ENCODE results near the gene CNKSR3.
A peak's percentile ranks its signal among the peaks of the same experiment; 100 is the strongest.

The CNKSR3 gene

DNA sequence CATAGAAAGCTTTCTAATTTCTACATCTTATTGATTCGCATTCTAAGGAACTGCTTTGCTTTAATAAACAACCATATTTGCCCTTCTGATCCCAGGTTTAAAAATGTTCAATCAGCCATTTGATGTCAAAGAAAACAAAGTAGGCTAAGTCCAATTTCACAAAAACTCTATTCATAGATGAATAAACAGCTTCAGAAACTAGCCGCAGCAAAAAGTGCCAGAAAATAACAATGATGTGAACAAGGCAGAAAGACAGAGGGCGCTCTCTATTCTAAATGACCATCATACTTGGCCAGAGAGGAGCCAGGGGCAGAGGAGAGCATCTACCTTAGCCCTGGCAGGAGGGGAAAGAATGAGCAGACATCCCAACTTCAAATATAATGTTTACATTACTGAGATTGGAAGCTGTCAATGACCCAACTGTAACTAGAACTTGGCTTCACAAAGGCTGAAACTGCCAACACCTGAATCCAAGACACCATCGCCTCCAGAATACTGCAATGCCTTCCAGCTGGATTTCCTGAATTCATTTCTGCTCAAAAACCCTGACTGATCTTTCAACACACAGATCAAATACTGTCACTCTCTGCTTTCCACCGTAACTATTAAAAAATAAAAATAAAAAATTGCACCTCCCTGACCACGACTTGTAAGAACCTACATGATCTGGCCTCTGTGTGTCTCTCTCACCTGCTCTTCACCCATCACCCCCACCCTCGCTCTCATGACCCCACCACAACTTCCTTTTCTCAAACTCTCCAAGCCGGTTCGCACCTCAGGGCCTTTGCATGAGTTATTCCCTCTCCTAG lies 9.5 kb downstream of the CNKSR3 start:
- DNase-seq, result no peak

GRCh38 chr6:154499855-154500589 lies 10.5 kb downstream of the CNKSR3 start:
- no peak for DNase-seq

DNA sequence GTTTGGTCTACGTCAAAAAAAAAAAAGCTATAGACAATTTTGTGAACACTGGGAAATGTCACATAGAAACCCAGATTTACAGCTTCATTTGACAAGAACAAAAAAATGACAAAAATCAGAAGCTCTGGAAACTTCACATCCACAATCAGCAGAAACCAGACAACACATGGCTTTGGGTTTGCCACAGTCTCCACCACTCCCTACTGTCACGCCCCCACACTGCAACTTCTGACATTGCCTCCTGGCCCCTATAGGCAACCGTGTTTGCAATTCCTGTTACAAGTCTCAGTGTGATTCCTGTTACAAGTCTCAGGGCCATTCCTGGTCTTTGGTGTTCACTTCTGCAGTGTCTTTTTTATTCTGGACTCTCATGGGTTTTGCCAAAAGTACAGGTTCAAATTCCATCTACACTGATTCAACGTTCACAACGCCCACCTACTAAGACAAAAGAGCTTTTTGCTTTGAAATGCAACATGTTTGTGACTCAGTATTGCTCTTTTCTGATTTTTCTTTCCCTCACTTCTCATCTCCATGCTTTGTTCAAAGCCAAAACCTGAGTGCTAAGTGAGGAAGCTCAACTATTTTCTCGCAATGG lies 12.0 kb downstream of the CNKSR3 start:
- DNase-seq, result no peak

DNA sequence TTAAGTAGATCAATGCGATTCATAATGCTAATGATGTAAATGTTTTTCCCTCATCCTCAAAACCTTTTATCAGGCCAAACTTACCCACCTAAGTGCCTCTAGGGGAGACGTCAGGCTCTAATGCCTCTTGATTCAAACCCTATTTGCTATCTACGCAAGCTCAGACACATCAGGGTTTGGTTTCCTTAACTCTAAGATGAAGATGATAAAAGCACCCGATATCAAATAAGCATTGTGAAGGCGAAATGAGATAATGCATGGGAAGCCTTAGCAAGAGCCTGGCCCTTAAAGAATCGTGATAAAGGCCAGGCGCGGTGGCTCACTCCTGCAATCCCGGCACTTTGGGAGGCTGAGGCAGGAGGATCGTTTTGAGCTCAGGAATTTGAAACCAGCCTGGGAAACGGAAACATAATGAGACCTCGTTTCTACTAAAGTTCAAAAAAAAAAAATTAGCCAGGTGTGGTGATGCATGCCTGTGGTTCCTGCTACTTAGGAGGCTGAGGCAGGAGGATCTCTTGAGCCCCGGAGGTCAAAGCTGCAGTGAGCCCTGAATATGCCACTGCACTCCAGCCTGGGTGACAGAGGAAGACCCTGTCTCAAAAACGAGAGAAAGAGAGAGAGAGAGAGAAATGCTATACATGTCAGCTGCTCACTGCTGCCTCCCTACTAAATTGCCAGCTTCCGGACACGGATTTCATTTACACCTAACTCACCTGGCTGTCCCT lies 13.5 kb downstream of the CNKSR3 start:
- no peak for DNase-seq

DNA sequence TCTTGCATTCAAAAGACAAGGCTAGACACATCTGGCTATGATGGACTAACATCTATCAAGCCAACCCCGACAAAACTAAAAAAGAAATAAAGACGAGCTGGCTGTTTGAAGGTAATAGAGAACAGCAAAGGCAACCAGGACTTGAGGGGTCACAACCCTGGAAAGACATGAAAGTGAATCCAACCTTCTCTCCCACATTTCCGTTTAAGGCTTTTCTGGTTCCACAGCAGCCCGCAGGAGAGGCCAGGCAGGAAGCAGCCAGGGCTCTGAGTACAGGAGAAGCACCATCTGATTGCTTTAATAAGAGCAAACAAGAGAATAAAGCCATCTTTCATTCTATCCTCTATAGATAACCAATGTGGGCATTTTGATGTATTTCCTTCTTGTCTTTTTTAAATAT lies 14.3 kb downstream of the CNKSR3 start:
- no peak for DNase-seq

DNA sequence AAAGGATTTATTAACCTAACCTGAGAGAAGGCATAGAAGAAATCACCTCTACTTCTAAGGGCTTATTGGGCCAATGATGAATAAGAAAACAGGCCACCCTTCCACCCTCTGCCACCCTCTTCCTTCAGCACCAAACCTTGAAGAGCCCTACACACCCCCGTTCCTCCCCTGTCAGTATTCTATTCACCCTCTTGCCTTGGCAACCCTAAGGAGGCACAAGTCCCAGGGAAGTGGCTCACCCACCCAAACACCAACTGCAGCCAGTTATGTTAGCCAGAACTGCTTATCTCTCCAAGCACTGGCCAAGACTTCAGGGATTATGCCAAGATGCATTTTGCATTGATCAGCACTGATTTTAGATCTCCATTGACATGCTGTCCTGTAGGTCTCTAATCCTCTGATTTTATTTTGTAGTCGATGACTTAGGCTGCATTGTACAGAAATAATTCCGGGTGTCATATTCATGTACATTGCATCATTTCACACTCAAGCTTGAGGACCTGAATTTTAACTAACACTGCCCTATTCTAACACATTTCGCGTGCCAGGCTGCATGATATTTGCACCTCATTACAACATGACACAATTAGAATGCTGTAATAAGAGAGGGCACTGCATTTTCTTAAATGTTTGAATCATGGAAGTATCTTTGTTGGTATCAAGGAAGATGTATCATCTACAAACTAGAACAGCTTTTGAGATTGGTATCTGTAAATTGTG lies 15.7 kb downstream of the CNKSR3 start:
- DNase-seq, result no peak

DNA sequence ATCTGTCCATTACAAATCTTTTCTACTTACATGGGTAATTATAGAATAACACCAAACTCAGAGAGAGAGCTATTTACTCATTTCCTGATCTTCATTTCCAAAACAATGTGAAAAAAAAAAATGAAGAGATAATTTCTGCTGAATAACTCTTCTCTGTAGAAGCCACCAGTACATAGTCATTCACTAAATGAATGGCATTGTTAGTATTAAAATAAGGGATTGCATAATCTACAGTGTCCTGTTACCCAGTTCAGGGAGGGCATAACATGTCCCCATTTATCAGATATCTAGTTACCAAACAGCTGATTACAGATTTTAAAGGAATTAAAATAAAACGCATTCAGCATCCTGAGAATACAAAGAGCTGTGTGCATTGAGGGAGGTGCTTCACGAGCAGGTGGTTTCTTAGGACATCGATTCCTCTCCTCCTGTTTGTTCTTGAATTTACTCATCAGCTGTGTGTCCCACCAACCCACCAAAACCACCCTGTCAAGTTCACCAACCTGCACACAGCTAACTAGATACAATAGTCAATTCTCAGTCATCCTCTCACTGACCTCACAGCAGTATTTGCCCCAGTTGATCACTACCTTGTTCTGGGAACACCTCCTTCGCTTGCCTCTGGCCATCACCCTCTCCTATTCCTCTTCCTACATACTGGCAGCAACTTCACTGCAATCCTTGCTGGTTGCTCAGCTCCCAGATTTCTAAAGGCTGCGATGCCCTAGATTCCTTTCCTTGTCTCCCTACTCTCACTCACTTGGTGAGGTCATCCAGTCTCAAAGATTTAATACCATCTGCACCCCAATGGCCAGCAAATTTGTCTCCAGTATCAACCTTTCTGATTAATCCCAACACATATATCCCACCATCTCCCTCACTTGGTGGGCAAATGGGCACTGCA lies 18.7 kb downstream of the CNKSR3 start:
- DNase-seq, result no peak

DNA sequence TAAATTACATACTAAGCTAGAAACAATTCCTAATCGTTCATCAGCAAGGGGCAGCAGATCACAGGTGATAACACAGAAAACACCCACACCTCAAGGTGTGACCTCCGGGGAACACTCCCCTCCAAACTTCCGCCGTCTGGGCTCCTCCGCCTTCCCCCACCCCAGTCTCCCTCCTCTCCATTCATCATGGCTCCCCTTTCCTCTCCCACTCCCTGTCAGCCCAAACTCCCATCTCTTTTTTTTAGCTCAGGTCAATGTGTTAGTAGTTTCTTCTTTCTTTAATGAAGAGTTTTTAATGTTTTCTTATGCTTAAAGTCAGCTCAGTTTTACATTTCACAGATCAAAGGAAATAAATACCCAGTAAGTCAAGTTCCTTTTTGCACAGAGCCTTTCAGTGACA lies 20.7 kb downstream of the CNKSR3 start:
- DNase-seq, result no peak

- DNase-seq, result peak; percentile 79
Observed at GRCh38 chr6:154488802-154489437, 21.6 kb downstream of the CNKSR3 start.

DNA sequence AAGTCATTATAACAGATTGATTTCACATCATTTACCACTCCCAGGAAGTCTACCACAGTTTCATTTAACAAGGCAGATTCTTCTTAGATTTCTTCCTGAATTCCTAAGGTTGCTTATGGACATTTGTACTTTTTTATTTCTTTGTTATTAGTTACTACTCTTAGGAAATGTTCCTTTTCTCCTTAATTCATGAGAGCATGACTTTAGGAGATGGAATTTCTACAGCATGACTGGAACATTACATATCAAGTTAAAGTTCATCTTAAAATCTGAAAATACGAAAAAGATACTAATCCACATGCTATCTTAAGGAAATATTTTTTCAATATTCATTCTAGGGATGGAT lies 22.3 kb downstream of the CNKSR3 start:
- peak; percentile 42 for DNase-seq

GRCh38 chr6:154487367-154488247 lies 22.9 kb downstream of the CNKSR3 start:
- peak; percentile 53 for DNase-seq

GRCh38 chr6:154485815-154486214 lies 24.7 kb downstream of the CNKSR3 start:
- DNase-seq, result no peak

DNA sequence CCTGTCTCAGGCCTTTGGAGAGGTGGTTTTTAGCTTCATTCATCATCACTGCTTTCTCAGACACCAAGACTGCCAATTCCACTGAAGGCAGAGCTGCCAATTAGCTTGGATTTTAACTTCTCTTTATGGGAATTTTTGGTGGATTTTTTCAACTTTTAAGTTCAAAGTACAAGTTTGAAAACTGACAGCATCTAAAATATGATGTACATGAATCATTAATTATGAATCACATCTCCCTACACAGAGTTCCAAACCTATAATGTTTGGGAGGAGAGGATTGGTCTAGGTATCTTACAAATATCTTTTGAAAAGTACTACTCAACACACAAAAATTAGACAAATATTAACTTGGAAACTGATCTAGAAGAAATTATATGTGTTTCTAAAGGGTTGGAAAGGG lies 25.5 kb downstream of the CNKSR3 start:
- DNase-seq, result peak; percentile 34

- DNase-seq, result peak; percentile 32
Observed at GRCh38 chr6:154482858-154483257, 27.6 kb downstream of the CNKSR3 start.

- DNase-seq, result no peak
Observed at GRCh38 chr6:154481521-154482013, 28.9 kb downstream of the CNKSR3 start.

GRCh38 chr6:154479771-154480639 lies 30.5 kb downstream of the CNKSR3 start:
- DNase-seq, result peak; percentile 85

- DNase-seq, result peak; percentile 92
Observed at GRCh38 chr6:154479351-154479769, 31.1 kb downstream of the CNKSR3 start.

- DNase-seq, result peak; percentile 35
Observed at GRCh38 chr6:154478701-154479060, 31.8 kb downstream of the CNKSR3 start.
